ENCODE results near the gene TMEM255A. TPM values are rescaled to one million over a fixed set of nuclear protein-coding genes. Genes with fewer than 3 reads are reported as not detected.

The TMEM255A gene
- total and polyA plus RNA-seq, 2 donors (not counting 1 experiment from before 2014, with no cell fraction given), result 0.06 to 0.25 TPM

DNA sequence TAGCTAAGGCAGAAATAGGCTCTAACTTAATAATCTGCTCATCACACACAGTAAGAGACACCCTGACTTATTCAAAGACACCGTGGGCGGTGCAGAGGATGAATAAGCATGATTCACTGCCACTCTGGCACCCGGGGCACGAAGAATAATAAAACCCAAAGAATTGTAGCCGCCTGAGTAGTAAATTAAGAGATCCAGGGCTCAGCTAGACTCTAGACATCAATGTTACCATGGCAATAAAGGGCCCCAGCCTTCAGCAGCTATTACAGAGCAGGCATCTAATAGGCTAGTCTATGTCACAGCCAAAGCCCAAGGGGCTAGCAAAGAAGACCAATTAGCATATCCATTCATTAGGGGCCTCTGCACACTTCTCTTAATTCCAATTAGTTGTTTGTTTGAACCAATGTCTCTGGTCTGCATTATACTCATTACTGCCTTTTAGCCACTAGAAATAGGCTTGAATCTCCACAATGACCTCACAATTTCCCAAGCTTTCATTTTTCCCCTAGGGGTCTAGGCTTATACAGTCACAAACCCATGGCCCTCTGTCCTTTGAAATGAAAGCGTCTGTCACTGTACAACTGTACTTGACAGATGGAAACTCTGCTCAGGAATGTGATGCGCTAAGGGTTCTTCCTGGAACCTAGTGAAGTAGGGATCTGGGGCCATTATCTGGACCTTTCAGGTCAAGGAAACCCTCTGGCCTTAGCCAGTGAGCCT is 47.6 kb upstream of the TMEM255A start:
- POLR2A ChIA-PET, result no interaction called here
- Histone ChIP-seq H4K20me1 (ENCODE audit: control insufficient read depth, insufficient read depth, low read length, poor library complexity, severe bottlenecking) (no peaks in the 10 kb centered on the region), H3K79me2 (ENCODE audit: control insufficient read depth, insufficient read depth, low read length) (no peaks in the 10 kb centered on the region), H3K4me2 (replicated peaks; ENCODE audit: low read depth, low read length, poor library complexity, severe bottlenecking) (no peak overlapping the region), H3K9ac (ENCODE audit: low read length) (no peak overlapping the region), H2AFZ (ENCODE audit: insufficient read depth, low read depth, low read length, poor library complexity, severe bottlenecking) (no peak overlapping the region), H3K9me3 (ENCODE audit: control extremely low read depth in 1 of 3, control insufficient read depth in 2 of 3, insufficient read depth in 1 of 3, low read length in 2 of 3) (no peaks in the 10 kb centered on the region), H3K4me1 (ENCODE audit: control insufficient read depth in 2 of 2, insufficient read depth in 2 of 2, low read length in 2 of 2) (no peaks in the 10 kb centered on the region), H3K27ac (ENCODE audit: low read length in 2 of 2) (no peak overlapping the region), H3K36me3 (replicated peaks in 1 of 2; ENCODE audit: control extremely low read depth in 1 of 2, control insufficient read depth in 1 of 2, extremely low read depth in 1 of 2, insufficient read depth in 2 of 2, low read length in 1 of 2) (no peaks in the 10 kb centered on the region), H3K4me3 (ENCODE audit: control extremely low read depth in 1 of 5, extremely low read depth in 1 of 5, insufficient read depth in 1 of 5, low read depth in 2 of 5, low read length in 4 of 5) (no peak overlapping the region), H3K27me3 (replicated peaks in 1 of 4; ENCODE audit: control extremely low read depth in 1 of 4, control insufficient read depth in 3 of 4, insufficient read depth in 4 of 4, low read length in 3 of 4) (peaks cover 0 to 3% (median 0%) of the 10 kb centered on the region in 4 experiments)
- no peak for DNase-seq
- CTCF ChIA-PET, result no interaction called here
- no peak for ATAC-seq (ENCODE audit: low read depth)
- Mint-ChIP-seq H3K9me3 (ENCODE audit: insufficient read depth) (no peaks in the 10 kb centered on the region), H3K4me3 (no peak overlapping the region), H3K4me1 (peaks cover 2% of the 10 kb centered on the region), H3K27ac (no peak overlapping the region), H3K27me3 (no peaks in the 10 kb centered on the region)
- intact Hi-C loops (cut with micrococcal nuclease), result no loop called here
- TF ChIP-seq, protein P1, sequence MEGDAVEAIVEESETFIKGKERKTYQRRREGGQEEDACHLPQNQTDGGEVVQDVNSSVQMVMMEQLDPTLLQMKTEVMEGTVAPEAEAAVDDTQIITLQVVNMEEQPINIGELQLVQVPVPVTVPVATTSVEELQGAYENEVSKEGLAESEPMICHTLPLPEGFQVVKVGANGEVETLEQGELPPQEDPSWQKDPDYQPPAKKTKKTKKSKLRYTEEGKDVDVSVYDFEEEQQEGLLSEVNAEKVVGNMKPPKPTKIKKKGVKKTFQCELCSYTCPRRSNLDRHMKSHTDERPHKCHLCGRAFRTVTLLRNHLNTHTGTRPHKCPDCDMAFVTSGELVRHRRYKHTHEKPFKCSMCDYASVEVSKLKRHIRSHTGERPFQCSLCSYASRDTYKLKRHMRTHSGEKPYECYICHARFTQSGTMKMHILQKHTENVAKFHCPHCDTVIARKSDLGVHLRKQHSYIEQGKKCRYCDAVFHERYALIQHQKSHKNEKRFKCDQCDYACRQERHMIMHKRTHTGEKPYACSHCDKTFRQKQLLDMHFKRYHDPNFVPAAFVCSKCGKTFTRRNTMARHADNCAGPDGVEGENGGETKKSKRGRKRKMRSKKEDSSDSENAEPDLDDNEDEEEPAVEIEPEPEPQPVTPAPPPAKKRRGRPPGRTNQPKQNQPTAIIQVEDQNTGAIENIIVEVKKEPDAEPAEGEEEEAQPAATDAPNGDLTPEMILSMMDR (IDR thresholded peaks at IDR 0.05), result no peak
- WGBS (ENCODE audit: insufficient coverage), result 89% methylated on average over 4 of the region's 7 CpGs

DNA sequence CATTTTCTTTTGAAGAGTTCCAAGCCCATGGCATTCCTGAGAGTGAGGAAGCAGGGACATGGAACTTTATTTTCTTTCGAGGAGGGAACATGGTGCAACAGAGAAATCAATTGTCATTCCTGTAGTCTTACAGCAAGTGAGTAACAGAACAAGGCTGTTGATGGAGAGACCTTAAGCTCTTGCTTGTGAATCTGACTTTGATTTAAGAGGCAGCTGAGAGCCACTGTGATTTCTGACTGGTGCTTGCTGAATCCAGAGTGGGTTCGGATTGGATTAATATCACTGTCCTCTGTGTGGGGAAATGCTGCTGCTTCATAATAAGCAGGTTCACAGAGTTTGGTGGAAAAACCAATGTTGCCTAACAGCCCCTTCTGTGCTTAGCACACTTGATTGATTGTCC is 45.9 kb upstream of the TMEM255A start:
- H3K9ac ChIP-seq (ENCODE audit: low read length), result no peak overlapping the region
- no peak overlapping the region for H3K4me2 ChIP-seq (replicated peaks; ENCODE audit: low read depth, low read length, poor library complexity, severe bottlenecking)
- no peak overlapping the region for H3K27ac ChIP-seq (ENCODE audit: low read length in 2 of 2)
- H3K4me1 ChIP-seq (ENCODE audit: control insufficient read depth in 2 of 2, insufficient read depth in 2 of 2, low read length in 2 of 2), result no peaks in the 10 kb centered on the region
- H3K4me3 ChIP-seq (ENCODE audit: control extremely low read depth in 1 of 5, extremely low read depth in 1 of 5, insufficient read depth in 1 of 5, low read depth in 2 of 5, low read length in 4 of 5), result no peak overlapping the region
- H3K4me3 Mint-ChIP-seq, result no peak overlapping the region
- H4K20me1 ChIP-seq (ENCODE audit: control insufficient read depth, insufficient read depth, low read length, poor library complexity, severe bottlenecking), result no peaks in the 10 kb centered on the region
- H3K27me3 ChIP-seq (replicated peaks in 1 of 4; ENCODE audit: control extremely low read depth in 1 of 4, control insufficient read depth in 3 of 4, insufficient read depth in 4 of 4, low read length in 3 of 4), result peaks cover 0 to 3% (median 0%) of the 10 kb centered on the region in 4 experiments
- ChIA-PET POLR2A (no interaction called here), CTCF (no interaction called here)
- no peaks in the 10 kb centered on the region for H3K9me3 ChIP-seq (ENCODE audit: control extremely low read depth in 1 of 3, control insufficient read depth in 2 of 3, insufficient read depth in 1 of 3, low read length in 2 of 3)
- ATAC-seq (ENCODE audit: low read depth) (no peak), DNase-seq (no peak)
- H3K36me3 ChIP-seq (replicated peaks in 1 of 2; ENCODE audit: control extremely low read depth in 1 of 2, control insufficient read depth in 1 of 2, extremely low read depth in 1 of 2, insufficient read depth in 2 of 2, low read length in 1 of 2), result no peaks in the 10 kb centered on the region
- H3K4me1 Mint-ChIP-seq, result no peaks in the 10 kb centered on the region
- no peak overlapping the region for H2AFZ ChIP-seq (ENCODE audit: insufficient read depth, low read depth, low read length, poor library complexity, severe bottlenecking)
- intact Hi-C loops (cut with micrococcal nuclease), result no loop called here
- no peaks in the 10 kb centered on the region for H3K9me3 Mint-ChIP-seq (ENCODE audit: insufficient read depth)
- 100% methylated on average over 1 of the region's 2 CpGs for WGBS (ENCODE audit: insufficient coverage)
- TF ChIP-seq EZH2 (IDR thresholded peaks at IDR 0.05; ENCODE audit: borderline replicate concordance, insufficient read depth, low read depth, low read length, poor library complexity, severe bottlenecking), result no peak
- TF ChIP-seq, protein P1 (IDR thresholded peaks at IDR 0.05), result no peak
- H3K27me3 Mint-ChIP-seq, result no peaks in the 10 kb centered on the region
- no peaks in the 10 kb centered on the region for H3K79me2 ChIP-seq (ENCODE audit: control insufficient read depth, insufficient read depth, low read length)
- H3K27ac Mint-ChIP-seq, result no peak overlapping the region
